ENCODE data around the gene MYDGF.

Gene MYDGF

DNA sequence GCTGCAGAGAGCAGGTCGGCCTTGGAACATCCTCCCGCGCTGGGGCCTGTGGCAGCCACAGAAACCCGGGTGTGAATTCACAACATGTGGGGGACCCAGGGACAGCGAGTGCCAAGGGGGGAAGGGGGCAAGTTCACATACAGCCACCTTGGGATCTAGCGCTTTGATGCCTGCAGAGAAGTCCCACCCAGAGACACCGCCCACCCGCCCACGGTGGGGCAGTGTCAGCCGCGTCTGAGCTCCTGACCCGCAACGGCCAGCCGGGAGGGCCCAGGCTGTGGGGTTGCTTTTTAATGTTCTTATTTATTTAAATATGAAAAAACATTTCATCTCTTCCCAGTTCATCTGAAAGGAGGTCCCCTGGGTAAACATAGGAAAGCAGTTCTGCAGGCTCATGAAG is 12.9 kb downstream of the MYDGF start:
- CTCF ChIA-PET = no interaction called here
- TF ChIP-seq, protein P1, sequence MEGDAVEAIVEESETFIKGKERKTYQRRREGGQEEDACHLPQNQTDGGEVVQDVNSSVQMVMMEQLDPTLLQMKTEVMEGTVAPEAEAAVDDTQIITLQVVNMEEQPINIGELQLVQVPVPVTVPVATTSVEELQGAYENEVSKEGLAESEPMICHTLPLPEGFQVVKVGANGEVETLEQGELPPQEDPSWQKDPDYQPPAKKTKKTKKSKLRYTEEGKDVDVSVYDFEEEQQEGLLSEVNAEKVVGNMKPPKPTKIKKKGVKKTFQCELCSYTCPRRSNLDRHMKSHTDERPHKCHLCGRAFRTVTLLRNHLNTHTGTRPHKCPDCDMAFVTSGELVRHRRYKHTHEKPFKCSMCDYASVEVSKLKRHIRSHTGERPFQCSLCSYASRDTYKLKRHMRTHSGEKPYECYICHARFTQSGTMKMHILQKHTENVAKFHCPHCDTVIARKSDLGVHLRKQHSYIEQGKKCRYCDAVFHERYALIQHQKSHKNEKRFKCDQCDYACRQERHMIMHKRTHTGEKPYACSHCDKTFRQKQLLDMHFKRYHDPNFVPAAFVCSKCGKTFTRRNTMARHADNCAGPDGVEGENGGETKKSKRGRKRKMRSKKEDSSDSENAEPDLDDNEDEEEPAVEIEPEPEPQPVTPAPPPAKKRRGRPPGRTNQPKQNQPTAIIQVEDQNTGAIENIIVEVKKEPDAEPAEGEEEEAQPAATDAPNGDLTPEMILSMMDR (IDR thresholded peaks at IDR 0.05; ENCODE audit: control extremely low read depth, extremely low read depth, low read depth, missing control alignments) = no peak
- no peak for DNase-seq (ENCODE audit: extremely low spot score)
- POLR2A ChIA-PET = interaction anchor here (0.6 to 0.9 kb wide), 2 partner anchors 10 to 12 kb away, joined by 3 to 4 read pairs; no protein-coding TSS in a partner anchor

DNA sequence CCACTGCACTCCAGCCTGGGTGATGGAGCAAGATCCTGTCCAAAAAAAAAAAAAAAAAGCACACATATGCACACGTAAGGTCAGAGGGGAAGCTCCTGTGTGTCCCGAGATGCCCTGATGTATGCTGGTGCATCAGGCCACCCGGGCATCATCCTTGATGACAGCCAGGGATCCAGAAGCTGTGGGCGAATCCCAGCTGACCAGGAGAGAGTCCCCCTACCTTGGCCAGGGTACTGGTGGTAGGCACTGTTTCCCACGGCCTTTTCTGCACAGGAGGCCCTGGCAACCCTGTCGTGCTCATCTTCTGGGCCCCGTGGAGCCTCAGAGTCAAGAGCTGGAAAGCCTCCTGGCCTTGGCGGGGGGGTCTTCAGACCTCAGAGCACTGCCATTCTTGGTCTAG is 14.0 kb downstream of the MYDGF start:
- ChIA-PET CTCF (no interaction called here), POLR2A (interaction anchor here (0.5 kb wide), 1 partner anchor 263 kb away, joined by 3 read pairs; no protein-coding TSS in a partner anchor)
- DNase-seq (ENCODE audit: extremely low spot score) = no peak
- TF ChIP-seq, protein P1 (IDR thresholded peaks at IDR 0.05; ENCODE audit: control extremely low read depth, extremely low read depth, low read depth, missing control alignments) = no peak

DNA sequence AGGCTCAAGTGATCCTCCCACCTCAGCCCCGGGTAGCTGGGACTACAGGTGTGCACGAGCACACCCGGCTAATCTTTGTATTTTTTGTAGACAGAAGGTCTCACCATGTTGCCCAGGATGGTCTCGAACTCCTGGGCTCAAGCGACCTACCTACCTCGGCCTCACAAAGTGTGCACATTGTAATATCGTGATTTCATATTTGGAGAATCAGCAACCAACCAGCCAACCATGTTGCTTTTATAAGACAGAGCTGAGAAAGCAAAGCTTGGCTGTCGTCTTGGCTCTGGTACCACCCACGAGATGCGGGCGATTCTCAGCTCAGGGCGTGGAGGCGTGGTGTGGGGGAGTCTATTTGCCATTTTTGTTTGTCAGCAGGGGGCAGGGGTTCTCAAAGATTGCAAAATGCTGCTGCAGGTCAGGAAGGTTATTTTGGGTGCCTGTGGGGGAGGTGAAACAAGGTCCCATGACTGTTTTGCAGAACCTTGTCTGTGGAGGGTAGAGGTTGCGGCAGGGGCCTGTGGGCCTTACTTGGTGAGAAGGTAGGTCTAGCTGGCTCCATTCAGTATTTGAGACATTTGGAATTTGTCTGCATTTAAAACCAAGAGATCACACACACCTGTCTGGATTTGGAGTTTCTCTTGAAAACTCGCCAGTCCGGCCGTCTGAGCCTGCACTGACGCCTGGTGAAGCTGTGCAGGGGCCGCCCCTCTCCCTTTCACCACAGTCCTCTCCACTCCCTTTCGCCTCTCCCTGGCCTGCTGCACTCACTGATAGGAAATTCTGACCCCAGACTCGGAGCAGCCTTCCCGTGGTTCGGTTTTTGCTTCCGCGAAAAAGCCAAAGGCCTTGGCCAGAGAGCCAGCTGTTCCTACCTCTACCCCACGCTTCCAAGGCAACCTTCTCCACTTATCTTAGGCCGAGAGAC is 15.4 kb downstream of the MYDGF start:
- POLR2A ChIA-PET = interaction anchor here (0.7 kb wide), 1 partner anchor 26 kb away, joined by 5 read pairs; no protein-coding TSS in a partner anchor
- CTCF ChIA-PET = interaction anchor here (1.4 kb wide), 1 partner anchor 18 kb away, joined by 4 read pairs; no protein-coding TSS in a partner anchor
- TF ChIP-seq, protein P1 (IDR thresholded peaks at IDR 0.05; ENCODE audit: control extremely low read depth, extremely low read depth, low read depth, missing control alignments) = peak; percentile 18
- no peak for DNase-seq (ENCODE audit: extremely low spot score)

DNA sequence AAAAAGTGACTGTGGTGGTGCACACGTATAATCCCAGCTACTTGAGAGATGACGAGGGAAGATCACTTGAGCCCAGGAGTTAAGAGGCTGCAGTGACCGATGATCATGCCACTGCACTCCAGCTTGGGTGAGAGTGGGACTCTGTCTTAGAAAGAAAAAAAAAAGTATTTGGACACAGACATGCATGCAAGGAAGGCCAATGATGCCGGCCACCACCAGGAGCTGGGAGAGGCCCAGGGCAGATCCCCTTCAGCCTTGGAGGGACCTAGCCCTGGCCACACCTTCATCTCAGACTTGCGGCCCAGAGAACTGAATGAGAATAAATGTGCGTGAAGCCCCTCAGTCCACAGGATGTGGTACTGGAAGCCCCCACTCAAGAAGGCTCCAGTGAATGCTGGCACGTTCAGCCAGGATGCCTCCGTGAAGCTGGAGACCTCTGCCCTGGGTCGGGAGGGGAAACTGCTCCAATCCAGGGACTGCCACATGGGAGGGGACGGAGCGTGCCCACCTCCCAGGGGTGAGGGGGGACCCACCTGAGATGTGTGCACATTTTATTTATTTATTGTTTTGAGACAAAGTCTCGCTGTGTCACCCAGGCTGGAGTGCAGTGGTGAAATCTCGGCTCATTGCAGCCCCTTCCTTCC is 16.2 kb downstream of the MYDGF start:
- ChIA-PET CTCF (no interaction called here), POLR2A (interaction anchor here (0.7 kb wide), 1 partner anchor 26 kb away, joined by 5 read pairs; no protein-coding TSS in a partner anchor)
- TF ChIP-seq, protein P1 (IDR thresholded peaks at IDR 0.05; ENCODE audit: control extremely low read depth, extremely low read depth, low read depth, missing control alignments) = no peak
- no peak for DNase-seq (ENCODE audit: extremely low spot score)

DNA sequence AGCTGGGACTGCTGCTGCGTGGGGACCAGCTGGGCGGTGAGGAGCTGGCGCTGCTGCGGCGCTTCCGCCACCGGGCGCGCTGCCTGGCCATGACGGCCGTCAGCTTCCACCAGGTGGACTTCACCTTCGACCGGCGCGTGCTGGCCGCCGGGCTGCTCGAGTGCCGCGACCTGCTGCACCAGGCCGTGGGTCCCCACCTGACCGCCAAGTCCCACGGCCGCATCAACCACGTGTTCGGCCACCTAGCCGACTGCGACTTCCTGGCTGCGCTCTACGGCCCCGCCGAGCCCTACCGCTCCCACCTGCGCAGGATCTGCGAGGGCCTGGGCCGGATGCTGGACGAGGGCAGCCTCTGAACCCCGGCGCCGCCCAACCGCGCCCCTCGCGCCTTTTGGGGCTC is 18.1 kb downstream of the MYDGF start:
- CTCF ChIA-PET = interaction anchor here (1.6 to 3.3 kb wide), 2 partner anchors 7 to 15 kb away, joined by 4 to 16 read pairs; no protein-coding TSS in a partner anchor
- TF ChIP-seq, protein P1 (IDR thresholded peaks at IDR 0.05; ENCODE audit: control extremely low read depth, extremely low read depth, low read depth, missing control alignments) = no peak

DNA sequence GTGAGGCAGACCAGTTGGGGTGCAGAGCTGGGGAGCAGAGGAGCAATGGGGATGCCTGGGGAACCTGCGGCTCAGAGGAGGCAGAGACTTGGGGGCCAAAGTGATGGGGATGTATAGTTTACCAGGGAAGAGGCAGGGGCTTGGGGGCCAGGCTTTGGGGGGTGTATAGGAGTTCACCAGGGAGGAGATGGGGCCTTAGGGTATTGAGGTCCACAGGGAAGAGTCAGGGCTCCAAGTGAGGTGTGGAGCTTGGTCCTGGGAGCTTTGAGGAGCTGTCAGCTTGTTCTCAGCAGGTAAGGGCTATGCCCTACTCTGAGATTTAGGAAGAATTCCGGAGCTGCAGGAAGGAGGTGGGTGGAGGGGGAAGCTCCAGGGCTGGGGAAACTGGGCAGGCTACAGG is 20.0 kb downstream of the MYDGF start:
- ChIA-PET POLR2A (no interaction called here), CTCF (interaction anchor here (1.0 to 3.3 kb wide), 3 partner anchors 13 to 80 kb away, joined by 4 to 16 read pairs (median 8); no protein-coding TSS in a partner anchor)
- TF ChIP-seq, protein P1 (IDR thresholded peaks at IDR 0.05; ENCODE audit: control extremely low read depth, extremely low read depth, low read depth, missing control alignments) = no peak
- no peak for DNase-seq (ENCODE audit: extremely low spot score)

More for the DNA sequence above, 18.1 kb downstream of the MYDGF start:
- POLR2A ChIA-PET = interaction anchor here (0.5 kb wide), 1 partner anchor 14 kb away, joined by 3 read pairs; no protein-coding TSS in a partner anchor
- DNase-seq (ENCODE audit: extremely low spot score) = no peak

Data from GM10248 (cell line).